Ishikawa (cell line): Measurements from ENCODE around the gene B4GALNT3.

Experiments
- CEBPB ChIP-seq: IDR thresholded peaks from 2 replicates; pipeline ENCODE4 v1.6.1; 2012
- CREB1 ChIP-seq: IDR thresholded peaks from 2 replicates; pipeline ENCODE4 v1.6.1; 2012; ENCODE audit warnings: low read depth
- EGR1 ChIP-seq: IDR thresholded peaks from 2 replicates; pipeline ENCODE4 v1.6.1; 2012
- EP300 ChIP-seq: IDR thresholded peaks from 2 replicates; pipeline ENCODE4 v1.6.1; 2012; ENCODE audit warnings: borderline replicate concordance
- FOXM1 ChIP-seq: IDR thresholded peaks from 2 replicates; pipeline ENCODE4 v1.6.1; 2012; ENCODE audit warnings: low read depth, borderline replicate concordance
- MAX ChIP-seq: IDR thresholded peaks from 2 replicates; pipeline ENCODE4 v1.6.1; 2012
- NFIC ChIP-seq: IDR thresholded peaks from 2 replicates; pipeline ENCODE4 v1.6.1; 2012
- RAD21 ChIP-seq: IDR thresholded peaks from 2 replicates; pipeline ENCODE4 v1.6.1; 2012; ENCODE audit warnings: low read depth
- REST ChIP-seq: IDR thresholded peaks from 2 replicates; pipeline ENCODE4 v1.6.1; 2012; ENCODE audit warnings: low read depth, mild to moderate bottlenecking
- TAF1 ChIP-seq: IDR thresholded peaks from 2 replicates; pipeline ENCODE4 v1.6.1; 2012; ENCODE audit warnings: low read depth, mild to moderate bottlenecking
- TCF12 ChIP-seq: IDR thresholded peaks from 2 replicates; pipeline ENCODE4 v1.6.1; 2012; ENCODE audit warnings: low read depth
- TEAD4 ChIP-seq: IDR thresholded peaks from 2 replicates; pipeline ENCODE4 v1.6.1; 2012
- USF1 ChIP-seq: IDR thresholded peaks from 2 replicates; pipeline ENCODE4 v1.6.1; 2012
- YY1 ChIP-seq: IDR thresholded peaks from 2 replicates; pipeline ENCODE4 v1.6.1; 2012; ENCODE audit warnings: low read depth
- ZBTB7A ChIP-seq: IDR thresholded peaks from 2 replicates; pipeline ENCODE4 v1.6.1; 2012; ENCODE audit warnings: low read depth

Gene B4GALNT3

GRCh38 chr12:544142-544541 lies 84.4 kb downstream of the B4GALNT3 start:
- TF ChIP-seq FOXM1, result no peak
- no peak for TF ChIP-seq YY1
- TF ChIP-seq CREB1, result no peak
- no peak for TF ChIP-seq RAD21
- no peak for TF ChIP-seq TCF12
- no peak for TF ChIP-seq EP300
- TF ChIP-seq TEAD4, result no peak

GRCh38 chr12:544941-545635 lies 85.3 kb downstream of the B4GALNT3 start:
- TF ChIP-seq ZBTB7A (no peak), TAF1 (no peak), TCF12 (no peak), REST (no peak), EP300 (no peak), CREB1 (no peak), YY1 (no peak), MAX (no peak)

GRCh38 chr12:545835-546234 lies 86.1 kb downstream of the B4GALNT3 start:
- no peak for TF ChIP-seq EP300
- TF ChIP-seq USF1, result no peak
- no peak for TF ChIP-seq YY1
- no peak for TF ChIP-seq EGR1
- no peak for TF ChIP-seq RAD21
- TF ChIP-seq NFIC, result no peak
- TF ChIP-seq TCF12, result no peak
- no peak for TF ChIP-seq TEAD4
- TF ChIP-seq TAF1, result no peak
- TF ChIP-seq FOXM1, result no peak
- no peak for TF ChIP-seq CEBPB
- no peak for TF ChIP-seq ZBTB7A
- TF ChIP-seq CREB1, result no peak

- TF ChIP-seq EP300, result no peak
- TF ChIP-seq TAF1, result peak; percentile 29; the same call in 1 of the 2 replicates
Measured at GRCh38 chr12:546265-546919, 86.7 kb downstream of the B4GALNT3 start.

- TF ChIP-seq USF1 (no peak), NFIC (peak; percentile 42; the same call in 1 of the 2 replicates), EP300 (no peak), TCF12 (peak; percentile 37; the same call in 1 of the 2 replicates), MAX (peak; percentile 51; the same call in 1 of the 2 replicates), FOXM1 (peak; percentile 17; the same call in 1 of the 2 replicates), REST (no peak), CREB1 (no peak), EGR1 (no peak), YY1 (no peak), TEAD4 (no peak), RAD21 (peak; percentile 100), TAF1 (no peak; the same call in 1 of the 2 replicates)
Measured at GRCh38 chr12:546920-547845, 87.4 kb downstream of the B4GALNT3 start.
